ENCODE results near the gene KIF20B. TPM values are rescaled to one million over a fixed set of nuclear protein-coding genes. Genes with fewer than 3 reads are reported as not detected.

Gene KIF20B
- total and polyA plus RNA-seq, 2 of the 13 experiments (the other 11 are each of a cell fraction or from before 2014, with no cell fraction given): 3.5 to 38.6 TPM

- Histone ChIP-seq H3K36me3 (replicated peaks in 1 of 2; ENCODE audit: control insufficient read depth in 1 of 2, insufficient read depth in 2 of 2, low read length in 2 of 2) (no peaks in the 10 kb centered on the region), H3K27me3 (ENCODE audit: control insufficient read depth in 1 of 2, insufficient read depth in 2 of 2, low read length in 2 of 2) (no peaks in the 10 kb centered on the region), H3K4me2 (ENCODE audit: low read depth, low read length) (no peak overlapping the region), H3K9me3 (ENCODE audit: low read length) (peaks cover 19% of the 10 kb centered on the region), H4K20me1 (ENCODE audit: insufficient read depth, low read length) (no peaks in the 10 kb centered on the region), H3K4me1 (ENCODE audit: insufficient read depth, low read length) (peaks cover 47% of the 10 kb centered on the region), H3K4me3 (replicated peaks in 1 of 3; ENCODE audit: insufficient read depth in 1 of 3, low read depth in 2 of 3, low read length in 3 of 3) (no peak overlapping the region), H2AFZ (ENCODE audit: low read length) (no peak overlapping the region), H3K79me2 (ENCODE audit: insufficient read depth, low read length) (no peaks in the 10 kb centered on the region), H3K9ac (ENCODE audit: insufficient read depth, low read depth, low read length) (no peak overlapping the region), H3K27ac (ENCODE audit: extremely low read length, insufficient read depth, low read length) (no peak overlapping the region)
- TF ChIP-seq HNRNPUL1 (IDR thresholded peaks at IDR 0.05; ENCODE audit: low read depth, low read length) (no peak), POLR2AphosphoS2 (IDR thresholded peaks at IDR 0.05; ENCODE audit: low read depth, low read length) (no peak), SRSF1 (optimal IDR thresholded peaks at IDR 0.05; ENCODE audit: low read depth, low read length) (no peak), ZNF777 (CRISPR knock-in tag; IDR thresholded peaks at IDR 0.05) (no peak), ZSCAN30 (CRISPR knock-in tag; IDR thresholded peaks at IDR 0.05) (no peak), JARID2 (CRISPR knock-in tag; IDR thresholded peaks at IDR 0.05; ENCODE audit: insufficient replicate concordance) (no peak), ZNF138 (CRISPR knock-in tag; IDR thresholded peaks at IDR 0.05; ENCODE audit: low read depth) (no peak), ZNF256 (CRISPR knock-in tag; conservative IDR thresholded peaks at IDR 0.05) (no peak), KLF12 (CRISPR knock-in tag; IDR thresholded peaks at IDR 0.05; ENCODE audit: borderline replicate concordance) (no peak), ZBTB38 (CRISPR knock-in tag; IDR thresholded peaks at IDR 0.05) (no peak), ELF4 (CRISPR knock-in tag; IDR thresholded peaks at IDR 0.05; ENCODE audit: borderline replicate concordance) (no peak), SALL1 (CRISPR knock-in tag; IDR thresholded peaks at IDR 0.05) (no peak), ZNF24 (IDR thresholded peaks at IDR 0.05) (no peak), ZNF580 (CRISPR knock-in tag; IDR thresholded peaks at IDR 0.05; ENCODE audit: borderline replicate concordance, low read depth) (no peak), ZBTB7A (CRISPR knock-in tag; IDR thresholded peaks at IDR 0.05) (no peak), MYNN (CRISPR knock-in tag; IDR thresholded peaks at IDR 0.05; ENCODE audit: low read depth) (no peak), PCBP1 (IDR thresholded peaks at IDR 0.05; ENCODE audit: borderline replicate concordance, low read depth, low read length) (no peak), HNRNPL (IDR thresholded peaks at IDR 0.05; ENCODE audit: low read depth, low read length) (no peak), ZNF816 (CRISPR knock-in tag; IDR thresholded peaks at IDR 0.05; ENCODE audit: borderline replicate concordance) (no peak)
- TF ChIP-seq, protein P1, sequence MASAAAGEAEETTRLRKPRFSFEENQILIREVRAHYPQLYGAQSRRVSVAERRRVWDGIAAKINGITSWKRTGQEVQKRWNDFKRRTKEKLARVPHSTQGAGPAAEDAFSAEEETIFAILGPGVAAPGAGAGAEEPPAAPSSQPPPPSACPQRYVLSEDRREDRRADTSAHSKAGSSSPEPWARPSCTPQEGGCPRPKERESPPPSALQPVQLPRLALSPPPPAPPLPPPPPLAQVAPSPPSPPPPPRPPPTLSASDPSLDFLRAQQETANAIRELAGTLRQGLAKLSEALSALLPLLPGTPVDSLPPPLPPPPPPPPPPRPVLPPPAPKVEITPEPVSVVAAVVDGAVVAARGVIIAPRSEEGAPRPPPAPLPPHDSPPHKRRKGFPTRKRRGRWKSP (CRISPR knock-in tag; IDR thresholded peaks at IDR 0.05): no peak
- ATAC-seq: no peak
- 81% methylated on average over 1 of the region's 1 CpG for WGBS (ENCODE audit: low lambda C conversion rate)
- no peak for DNase-seq (ENCODE audit: low spot score)
- intact Hi-C loops (cut with micrococcal nuclease; ENCODE audit: unreplicated experiment): no loop called here
- ChIA-PET POLR2A (interaction anchor here (1.4 kb wide), 1 partner anchor 14 kb away, joined by 4 read pairs; no protein-coding TSS in a partner anchor), CTCF (ENCODE audit: low intra/inter-chr PET ratio, low total read pairs) (no interaction called here)
- no TSS peak for BruUV-seq (replicated peaks)
- FAIRE-seq: no peak
- in situ Hi-C loops (cut with HindIII; ENCODE audit: extremely low pct_ligation_motif_present, low pct_unique_long_range_greater_than_20kb): no loop called here
Measured at GRCh38 chr10:89657302-89657701, 44.1 kb upstream of the KIF20B start.
